GM18951 (cell line): ENCODE results near the gene BAIAP3.
"Not testable (repeated sequence)": the region's sequence is repeated elsewhere in the genome, so short reads cannot be mapped to it uniquely, and the experiment has no call there.

Experiments
- POLR2A ChIP-seq: IDR thresholded peaks from 4 replicates; pipeline ENCODE4 v1.6.1; 2011; ENCODE audit warnings: mild to moderate bottlenecking; ENCODE audit not compliant: insufficient read length, insufficient read depth; ENCODE audit errors: extremely low read depth
- in situ Hi-C: fragments of 300-500 bp; cut with MboI; formaldehyde crosslinking; loops from one replicate; pipeline ENCODE4 v1.12.0; 2022; ENCODE audit warnings: low sequenced_read_pairs, mixed read lengths, inconsistent platforms; ENCODE audit not compliant: unreplicated experiment

BAIAP3 gene

GRCh38 chr16:1333149-1333812 lies at the start of gene BAIAP3:
Gene BAIAP3, plus strand, starts transcription at chr16:1333645. Its CDS starts 4,905 bp downstream, at chr16:1338550.
- in situ Hi-C loops: no loop called here
- TF ChIP-seq POLR2A: no peak

GRCh38 chr16:1283996-1284616 lies 49.3 kb upstream of the BAIAP3 start:
- TF ChIP-seq POLR2A: no peak
- in situ Hi-C loops: no loop called here

- no peak for TF ChIP-seq POLR2A
- in situ Hi-C loops: no loop called here
These were observed 47.6 kb upstream of the BAIAP3 start for GRCh38 chr16:1285669-1286512.

GRCh38 chr16:1286513-1287094 lies 46.8 kb upstream of the BAIAP3 start:
- no peak for TF ChIP-seq POLR2A
- in situ Hi-C loops: no loop called here

GRCh38 chr16:1287982-1288670 lies 45.3 kb upstream of the BAIAP3 start:
- in situ Hi-C loops: no loop called here
- no peak for TF ChIP-seq POLR2A

GRCh38 chr16:1288813-1289476 lies 44.5 kb upstream of the BAIAP3 start:
- in situ Hi-C loops: no loop called here
- TF ChIP-seq POLR2A: no peak

- TF ChIP-seq POLR2A: no peak
- in situ Hi-C loops: no loop called here
These were observed 44.0 kb upstream of the BAIAP3 start for GRCh38 chr16:1289477-1289866.

- TF ChIP-seq POLR2A: no peak
- in situ Hi-C loops: no loop called here
These were observed 43.4 kb upstream of the BAIAP3 start for GRCh38 chr16:1290063-1290501.

- in situ Hi-C loops: no loop called here
- TF ChIP-seq POLR2A: no peak
These were observed 42.4 kb upstream of the BAIAP3 start for GRCh38 chr16:1290860-1291575.

- no peak for TF ChIP-seq POLR2A
- in situ Hi-C loops: no loop called here
These were observed 41.9 kb upstream of the BAIAP3 start for GRCh38 chr16:1291576-1291974.

GRCh38 chr16:1292208-1292607 lies 41.2 kb upstream of the BAIAP3 start:
- in situ Hi-C loops: not testable (repeated sequence)

GRCh38 chr16:1292808-1293207 lies 40.6 kb upstream of the BAIAP3 start:
- in situ Hi-C loops: not testable (repeated sequence)
